ENCODE results near the gene PSTPIP2.

DNA sequence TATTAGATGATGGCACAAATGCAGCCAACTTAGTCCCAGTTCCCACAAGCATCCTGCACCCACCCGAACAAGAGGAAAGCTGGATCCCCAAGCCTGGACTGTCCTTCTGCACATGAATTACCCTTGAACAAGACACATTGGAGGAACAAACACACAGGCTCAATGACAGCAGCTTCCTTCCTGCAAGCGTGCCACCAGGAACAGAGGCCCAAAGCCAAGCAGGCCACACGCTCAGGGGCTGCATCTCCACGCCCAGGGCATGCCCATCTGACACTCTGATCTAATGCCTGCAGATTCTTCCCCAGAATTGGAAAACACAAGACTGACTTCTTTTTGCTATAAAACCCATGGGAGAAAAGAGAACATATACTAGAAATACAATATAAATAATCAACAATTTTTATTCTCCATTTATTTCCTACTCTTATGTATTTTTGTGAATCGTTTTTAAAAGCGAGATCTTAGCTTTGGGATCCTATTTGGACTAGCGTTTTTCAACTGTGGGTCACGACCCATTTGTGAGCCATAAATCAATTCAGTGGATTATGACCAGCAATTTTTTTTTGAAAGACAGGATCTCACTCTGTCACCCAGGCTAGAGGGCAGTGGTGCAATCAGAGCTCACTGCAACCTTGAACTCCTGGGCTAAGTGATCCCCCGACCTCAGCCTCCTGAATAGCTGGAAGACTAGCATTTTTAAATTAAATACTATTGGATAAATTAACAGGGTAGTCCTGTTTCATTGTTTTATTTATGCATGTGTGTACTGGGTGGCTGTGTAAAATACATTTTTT is 34.4 kb downstream of the PSTPIP2 start:
- no peak for TF ChIP-seq MAZ (IDR thresholded peaks at IDR 0.05; ENCODE audit: borderline replicate concordance, low read depth, low read length)
- TF ChIP-seq, protein P1, sequence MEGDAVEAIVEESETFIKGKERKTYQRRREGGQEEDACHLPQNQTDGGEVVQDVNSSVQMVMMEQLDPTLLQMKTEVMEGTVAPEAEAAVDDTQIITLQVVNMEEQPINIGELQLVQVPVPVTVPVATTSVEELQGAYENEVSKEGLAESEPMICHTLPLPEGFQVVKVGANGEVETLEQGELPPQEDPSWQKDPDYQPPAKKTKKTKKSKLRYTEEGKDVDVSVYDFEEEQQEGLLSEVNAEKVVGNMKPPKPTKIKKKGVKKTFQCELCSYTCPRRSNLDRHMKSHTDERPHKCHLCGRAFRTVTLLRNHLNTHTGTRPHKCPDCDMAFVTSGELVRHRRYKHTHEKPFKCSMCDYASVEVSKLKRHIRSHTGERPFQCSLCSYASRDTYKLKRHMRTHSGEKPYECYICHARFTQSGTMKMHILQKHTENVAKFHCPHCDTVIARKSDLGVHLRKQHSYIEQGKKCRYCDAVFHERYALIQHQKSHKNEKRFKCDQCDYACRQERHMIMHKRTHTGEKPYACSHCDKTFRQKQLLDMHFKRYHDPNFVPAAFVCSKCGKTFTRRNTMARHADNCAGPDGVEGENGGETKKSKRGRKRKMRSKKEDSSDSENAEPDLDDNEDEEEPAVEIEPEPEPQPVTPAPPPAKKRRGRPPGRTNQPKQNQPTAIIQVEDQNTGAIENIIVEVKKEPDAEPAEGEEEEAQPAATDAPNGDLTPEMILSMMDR (conservative IDR thresholded peaks at IDR 0.05; ENCODE audit: low read depth, low read length) = no peak
- no peak for TF ChIP-seq POLR2A (IDR thresholded peaks at IDR 0.05; ENCODE audit: low read depth, low read length)
- TF ChIP-seq RAD21 (IDR thresholded peaks at IDR 0.05; ENCODE audit: low read length) = no peak
- no peak for TF ChIP-seq MAFK (IDR thresholded peaks at IDR 0.05; ENCODE audit: low read depth, low read length)
- TF ChIP-seq RCOR1 (IDR thresholded peaks at IDR 0.05; ENCODE audit: insufficient replicate concordance, low read length) = no peak
- no peak for TF ChIP-seq SMC3 (IDR thresholded peaks at IDR 0.05; ENCODE audit: low read depth, low read length)

Measured in IMR-90 (cell line).